Naive thymus-derived CD8-positive, alpha-beta T cell (primary cell): Measurements from ENCODE around the gene SOD2. TPM values are rescaled to one million over a fixed set of nuclear protein-coding genes. Genes with fewer than 3 reads are reported as not detected.

ENCODE experiments used
- ATAC-seq, 2 donors: fragments of 150-1000 bp; cut with Tn5 transposase in 1 of 2; sonication (Bioruptor Pico), chemical (Tn5 transposase) in 1 of 2; 1 replicate in 1 of 2; 2 replicates in 1 of 2; pipeline ENCODE4 v1.10.0; 2021; ENCODE audit warnings: mild to moderate bottlenecking in 2 of 2, moderate library complexity in 2 of 2
- POLR2A ChIA-PET: fragments of 350-600 bp; sonication (Branson Sonifier 250); formaldehyde crosslinking; loops from one replicate; lab custom pipeline; 2021; ENCODE audit warnings: antibody characterized with exemption; lab: Charles Lee
- DNase-seq, 10 donors: peaks; one replicate each; pipeline versions ENCODE4 v3.0.0 to v3.0.0-alpha.2; 2020 to 2022
- H3K27ac Mint-ChIP-seq, 10 donors: one replicate each; pipeline ENCODE4 v1.8.0; 2020 to 2022; ENCODE audit warnings: mild to moderate bottlenecking in 10 of 10, mixed read lengths in 10 of 10, moderate library complexity in 4 of 10, inconsistent platforms in 1 of 10
- H3K27me3 Mint-ChIP-seq, 5 donors: one replicate each; pipeline ENCODE4 v1.8.0; 2021 to 2022; ENCODE audit warnings: mixed read lengths in 5 of 5
- H3K36me3 Mint-ChIP-seq, 3 donors: one replicate each; pipeline ENCODE4 v1.8.0; 2020 to 2022; ENCODE audit warnings: mixed read lengths in 3 of 3, mild to moderate bottlenecking in 2 of 3, inconsistent platforms in 1 of 3
- H3K4me1 Mint-ChIP-seq, 4 donors: one replicate each; pipeline ENCODE4 v1.8.0; 2021 to 2022; ENCODE audit warnings: mixed read lengths in 4 of 4
- H3K4me3 Mint-ChIP-seq, 10 donors: one replicate each; pipeline ENCODE4 v1.8.0; 2020 to 2022; ENCODE audit warnings: mild to moderate bottlenecking in 10 of 10, mixed read lengths in 10 of 10, moderate library complexity in 6 of 10, inconsistent platforms in 1 of 10
- H3K9me3 Mint-ChIP-seq, 9 donors: one replicate each; pipeline ENCODE4 v1.8.0; 2020 to 2022; ENCODE audit warnings: mixed read lengths in 9 of 9, mild to moderate bottlenecking in 3 of 9, inconsistent platforms in 1 of 9, moderate library complexity in 1 of 9
- polyA plus RNA-seq, 3 donors: library from polyadenylated mRNA; unstranded; fragments of 300-500 nt; fragmentation: Illumina TruSeq; gene quantifications; one replicate each; pipeline ENCODE4 v1.2.3, GENCODE V29; 2021
- total RNA-seq, 8 experiments: library from RNA in 2 of 8; stranded (reverse) in 2 of 8; gene quantifications; one replicate each; pipeline ENCODE4 v1.2.3 and lab custom pipeline; 2021 to 2026

Gene SOD2
- total and polyA plus RNA-seq, 5 experiments from 2014 or later = 80.5 to 92.0 (median 86.5) TPM

- ATAC-seq (no peak), DNase-seq (no peak)
- peaks cover 0 to 17% (median 0%) of the 10 kb centered on the region in 9 donors for H3K9me3 Mint-ChIP-seq
- peaks cover 9 to 20% (median 18%) of the 10 kb centered on the region in 3 donors for H3K36me3 Mint-ChIP-seq
- POLR2A ChIA-PET = no interaction called here
- H3K27ac Mint-ChIP-seq = peak overlapping the region in 2 of 10 donors; percentile 24 to 27
- no peak overlapping the region for H3K4me3 Mint-ChIP-seq
- no peaks in the 10 kb centered on the region for H3K4me1 Mint-ChIP-seq
- no peaks in the 10 kb centered on the region for H3K27me3 Mint-ChIP-seq
Measured at GRCh38 chr6:159655409-159655988, 37.5 kb downstream of the SOD2 start.

GRCh38 chr6:159654483-159655098, 38.5 kb downstream of the SOD2 start:
- no peak overlapping the region for H3K4me3 Mint-ChIP-seq
- POLR2A ChIA-PET = no interaction called here
- DNase-seq = peak in 3 of 10 donors; percentile 42 to 53 (median 49)
- H3K27ac Mint-ChIP-seq = peak overlapping the region in 1 of 10 donors; percentile 20
- H3K36me3 Mint-ChIP-seq = peaks cover 9 to 14% (median 13%) of the 10 kb centered on the region in 3 donors
- H3K4me1 Mint-ChIP-seq = no peaks in the 10 kb centered on the region
- peak in 1 of 2 donors; percentile 36 for ATAC-seq
- H3K27me3 Mint-ChIP-seq = no peaks in the 10 kb centered on the region
- H3K9me3 Mint-ChIP-seq = peaks cover 0 to 10% (median 0%) of the 10 kb centered on the region in 9 donors

- Mint-ChIP-seq H3K9me3 (no peaks in the 10 kb centered on the region), H3K4me3 (no peak overlapping the region), H3K4me1 (peaks cover 0 to 2% (median 0%) of the 10 kb centered on the region in 4 donors), H3K27ac (no peak overlapping the region), H3K27me3 (no peaks in the 10 kb centered on the region), H3K36me3 (peaks cover 0 to 4% (median 3%) of the 10 kb centered on the region in 3 donors)
- no peak for ATAC-seq
- POLR2A ChIA-PET = no interaction called here
- DNase-seq = no peak
Measured at GRCh38 chr6:159650314-159650713, 42.7 kb downstream of the SOD2 start.

GRCh38 chr6:159649441-159649840, 43.6 kb downstream of the SOD2 start:
- peaks cover 0 to 2% (median under 1%) of the 10 kb centered on the region in 4 donors for H3K4me1 Mint-ChIP-seq
- no peak overlapping the region for H3K4me3 Mint-ChIP-seq
- H3K27me3 Mint-ChIP-seq = no peaks in the 10 kb centered on the region
- H3K36me3 Mint-ChIP-seq = peaks cover 0 to 7% (median 3%) of the 10 kb centered on the region in 3 donors
- H3K9me3 Mint-ChIP-seq = no peaks in the 10 kb centered on the region
- POLR2A ChIA-PET = no interaction called here
- DNase-seq (no peak), ATAC-seq (no peak)
- H3K27ac Mint-ChIP-seq = no peak overlapping the region

- POLR2A ChIA-PET = interaction anchor here (0.6 kb wide), 1 partner anchor 10 kb away, joined by 3 read pairs; no protein-coding TSS in a partner anchor
- H3K4me3 Mint-ChIP-seq = no peak overlapping the region
- H3K9me3 Mint-ChIP-seq = peaks cover 0 to 6% (median under 1%) of the 10 kb centered on the region in 9 donors
- ATAC-seq (no peak), DNase-seq (no peak)
- peaks cover 3 to 15% (median 9%) of the 10 kb centered on the region in 3 donors for H3K36me3 Mint-ChIP-seq
- H3K27me3 Mint-ChIP-seq = no peaks in the 10 kb centered on the region
- peaks cover 0 to 2% (median under 1%) of the 10 kb centered on the region in 4 donors for H3K4me1 Mint-ChIP-seq
- H3K27ac Mint-ChIP-seq = peak overlapping the region in 1 of 10 donors; percentile 57
Measured at GRCh38 chr6:159646733-159647132, 46.3 kb downstream of the SOD2 start.

- POLR2A ChIA-PET = interaction anchor here (0.6 kb wide), 1 partner anchor 11 kb away, joined by 3 read pairs; no protein-coding TSS in a partner anchor
- Mint-ChIP-seq H3K4me1 (peaks cover 0 to 2% (median under 1%) of the 10 kb centered on the region in 4 donors), H3K4me3 (no peak overlapping the region), H3K27ac (no peak overlapping the region), H3K36me3 (peaks cover 8 to 21% (median 15%) of the 10 kb centered on the region in 3 donors), H3K9me3 (peaks cover 0 to 12% (median 3%) of the 10 kb centered on the region in 9 donors), H3K27me3 (no peaks in the 10 kb centered on the region)
- DNase-seq = no peak
- no peak for ATAC-seq
Measured at GRCh38 chr6:159646116-159646515, 46.9 kb downstream of the SOD2 start.

GRCh38 chr6:159645640-159646039, 47.4 kb downstream of the SOD2 start:
- Mint-ChIP-seq H3K36me3 (peaks cover 13 to 23% (median 19%) of the 10 kb centered on the region in 3 donors), H3K4me1 (peaks cover 0 to 2% (median under 1%) of the 10 kb centered on the region in 4 donors), H3K27me3 (no peaks in the 10 kb centered on the region), H3K9me3 (peaks cover 0 to 17% (median 3%) of the 10 kb centered on the region in 9 donors), H3K27ac (no peak overlapping the region), H3K4me3 (no peak overlapping the region)
- DNase-seq = no peak
- POLR2A ChIA-PET = no interaction called here
- ATAC-seq = no peak

Other genes starting within 250 kb of the SOD2 start
- gene WTAP, start 34.3 kb upstream of the SOD2 start, total RNA-seq = 100 to 1,000 TPM; 156 to 159 TPM
- 100 to 1,000 TPM; 104 to 128 (median 122) TPM for gene WTAP, start 34.3 kb upstream of the SOD2 start, polyA plus RNA-seq
- gene ACAT2, start 68.8 kb upstream of the SOD2 start, total RNA-seq = 10 to 100 TPM; 30.6 to 30.9 TPM
- 10 to 100 TPM; 29.4 to 38.8 (median 38.2) TPM for gene ACAT2, start 68.8 kb upstream of the SOD2 start, polyA plus RNA-seq
- gene TCP1, start 96.4 kb upstream of the SOD2 start, total RNA-seq = 100 to 1,000 TPM; 184 to 185 TPM
- gene TCP1, start 96.4 kb upstream of the SOD2 start, polyA plus RNA-seq = 10 to 100 TPM; 68.8 to 97.6 (median 72.4) TPM
- 10 to 100 TPM; 36.2 to 39.0 TPM for gene MRPL18, start 97.2 kb upstream of the SOD2 start, total RNA-seq
- 100 to 1,000 TPM in 1 of 3 donors, 10 to 100 TPM in 2; 63.0 to 131 (median 79.9) TPM for gene MRPL18, start 97.2 kb upstream of the SOD2 start, polyA plus RNA-seq
- under 1 TPM; 0.36 to 0.75 TPM for gene PNLDC1, start 107.0 kb upstream of the SOD2 start, total RNA-seq
- under 1 TPM in 1 of 3 donors, not detected in 2; 0.36 TPM for gene PNLDC1, start 107.0 kb upstream of the SOD2 start, polyA plus RNA-seq
- not detected for gene MAS1, start 197.7 kb upstream of the SOD2 start, total RNA-seq
- not detected for gene MAS1, start 197.7 kb upstream of the SOD2 start, polyA plus RNA-seq